GM19467 (cell line): ENCODE measurements around the gene SOX18.

ENCODE experiments used
- ATAC-seq: cut with Tn5 transposase; IDR thresholded peaks from one replicate; pipeline ENCODE4 v1.9.1; 2021; ENCODE audit warnings: mild to moderate bottlenecking, moderate library complexity; ENCODE audit not compliant: unreplicated experiment

SOX18 gene

DNA sequence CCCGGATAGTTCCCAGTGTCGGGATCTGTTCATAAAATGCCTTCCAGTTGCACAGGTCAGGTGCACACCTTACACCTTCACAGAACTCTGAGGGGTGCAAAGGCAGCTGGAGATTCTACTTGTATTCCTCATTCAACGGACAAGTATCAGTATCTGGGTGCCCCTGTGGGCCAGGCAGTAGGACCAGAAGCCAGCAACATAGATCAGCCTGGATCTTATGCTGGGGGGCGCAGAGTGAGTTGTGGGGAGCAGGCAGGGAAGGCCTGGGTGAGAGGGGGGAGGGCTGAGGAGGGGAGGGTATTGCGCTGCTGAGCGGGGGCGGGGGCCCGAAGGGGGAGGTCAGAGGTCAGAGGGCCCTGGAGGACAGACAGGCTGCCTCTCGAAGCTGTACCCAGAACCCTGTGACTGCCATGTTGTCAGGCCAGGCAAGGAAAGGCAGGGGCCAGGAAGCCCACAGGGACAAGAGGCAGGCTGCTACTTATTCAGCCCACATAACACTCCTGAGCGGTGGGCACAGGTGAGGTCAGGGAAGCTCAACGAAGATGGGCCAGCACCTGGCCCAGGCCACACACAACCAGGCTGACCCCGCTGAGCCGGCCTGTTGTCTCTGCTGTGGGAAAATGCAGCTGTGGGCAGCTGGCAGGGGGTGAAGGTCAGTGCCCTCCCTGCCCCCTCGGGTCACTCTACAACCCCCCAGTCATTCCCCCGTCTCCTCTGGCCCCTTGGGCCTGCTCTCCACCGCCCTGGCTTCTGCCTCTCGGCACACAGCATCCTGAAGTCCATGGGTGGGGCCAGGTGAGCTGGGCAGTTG is 31.6 kb upstream of the SOX18 start:
- no peak for ATAC-seq

DNA sequence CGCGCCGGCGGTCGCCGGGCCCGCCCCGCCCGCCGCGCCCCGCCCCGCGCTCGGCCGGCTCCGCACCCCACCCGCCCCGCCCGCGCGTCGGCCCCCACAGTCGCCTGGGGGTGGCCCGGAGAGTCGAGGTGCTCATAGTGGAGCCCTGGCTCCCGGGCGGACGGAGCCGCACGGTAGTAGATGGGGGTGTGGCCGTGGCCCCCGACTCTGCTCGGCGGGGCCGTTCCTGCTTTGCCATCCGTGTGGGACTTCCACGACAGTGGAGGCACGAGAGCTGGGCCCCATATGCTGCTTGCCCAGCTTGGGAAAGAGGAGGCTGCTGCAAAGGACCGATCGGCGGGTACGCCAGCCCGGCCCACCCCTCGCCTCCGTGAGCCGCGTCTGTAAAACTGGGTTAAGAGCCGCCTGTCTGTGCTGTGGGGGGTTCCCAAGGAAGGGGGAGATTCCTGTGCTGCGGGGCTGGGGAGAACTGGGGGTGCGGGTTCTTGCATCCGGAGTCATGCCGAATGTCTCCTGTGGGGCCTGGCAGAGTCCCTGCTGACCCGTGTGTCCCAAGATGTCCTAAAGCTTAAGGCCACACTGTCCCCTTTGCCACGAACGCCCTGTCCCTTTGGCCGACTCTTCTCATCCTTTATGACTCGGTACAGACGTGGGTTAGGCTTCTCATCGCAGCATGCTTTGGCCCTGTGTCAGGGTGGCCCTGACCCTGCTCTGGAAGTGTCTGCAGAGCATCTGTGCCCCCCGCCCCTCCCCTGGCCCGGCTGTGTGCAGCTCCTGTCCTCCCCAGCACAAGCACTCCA is 30.8 kb upstream of the SOX18 start, which contains the start of gene OPRL1:
Gene OPRL1 (plus strand): TSS at position 70 of the 800 bp plus-strand sequence. CDS start 12,639 bp downstream, outside the sequence.
- ATAC-seq = no peak

DNA sequence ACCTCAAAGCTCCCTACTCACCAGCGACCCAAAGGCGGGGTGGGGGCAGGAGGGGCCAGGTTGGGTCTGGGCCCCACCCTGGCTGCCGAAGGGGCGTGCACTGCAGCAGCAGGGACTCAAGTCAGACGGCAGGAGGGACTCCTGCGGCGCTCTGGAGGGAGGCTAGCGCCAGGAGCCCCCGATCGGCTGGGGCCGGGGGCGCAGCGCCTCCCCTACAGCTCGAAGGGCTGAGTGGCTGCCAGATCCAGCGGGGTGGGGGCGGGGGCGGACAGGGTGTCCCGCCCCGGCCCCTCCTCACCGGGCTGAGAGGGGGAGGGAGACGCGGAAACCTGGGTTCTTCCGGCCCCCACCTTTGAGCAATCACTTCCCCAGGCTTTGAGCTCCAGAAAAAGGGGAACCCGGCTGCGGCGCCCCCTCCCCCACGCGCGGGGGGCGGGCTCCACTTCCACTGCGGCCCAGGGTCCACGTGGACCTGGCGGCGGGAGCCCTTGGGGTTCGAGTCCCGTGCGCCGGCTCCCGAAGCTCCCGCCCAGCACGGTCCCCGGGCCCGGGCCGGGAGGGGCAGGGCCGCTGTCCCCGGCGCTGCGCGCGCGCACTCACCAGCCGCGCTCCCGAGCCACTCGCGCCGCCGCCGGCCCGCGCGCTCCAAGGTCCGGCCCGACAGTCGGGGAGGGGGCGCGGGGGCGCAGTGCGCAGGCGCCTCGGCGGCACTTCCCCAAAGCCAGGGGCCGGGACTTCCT is 30.0 kb upstream of the SOX18 start, which contains the start of gene RGS19:
Gene RGS19 (minus strand): TSS at position 246 of the 740 bp plus-strand sequence. CDS start 2,632 bp downstream, outside the sequence.
- peak; percentile 35 for ATAC-seq

DNA sequence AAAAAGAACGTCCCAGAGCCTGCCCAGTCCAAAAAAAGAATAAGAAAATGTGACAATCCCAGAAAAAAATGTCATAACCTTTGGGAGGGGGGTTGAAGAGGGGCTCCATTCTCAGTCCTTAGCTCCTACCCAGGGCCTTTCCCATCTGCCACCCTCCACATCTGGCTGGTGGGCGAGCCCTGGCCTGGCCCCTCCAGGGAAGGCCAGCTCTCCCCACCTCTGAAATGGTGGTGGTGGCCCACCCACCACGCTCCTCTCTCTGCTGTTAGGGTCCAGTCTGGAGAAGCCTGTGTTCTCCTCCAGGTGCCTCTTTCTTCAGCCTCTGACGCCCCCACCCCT is 29.5 kb upstream of the SOX18 start:
- ATAC-seq = no peak

DNA sequence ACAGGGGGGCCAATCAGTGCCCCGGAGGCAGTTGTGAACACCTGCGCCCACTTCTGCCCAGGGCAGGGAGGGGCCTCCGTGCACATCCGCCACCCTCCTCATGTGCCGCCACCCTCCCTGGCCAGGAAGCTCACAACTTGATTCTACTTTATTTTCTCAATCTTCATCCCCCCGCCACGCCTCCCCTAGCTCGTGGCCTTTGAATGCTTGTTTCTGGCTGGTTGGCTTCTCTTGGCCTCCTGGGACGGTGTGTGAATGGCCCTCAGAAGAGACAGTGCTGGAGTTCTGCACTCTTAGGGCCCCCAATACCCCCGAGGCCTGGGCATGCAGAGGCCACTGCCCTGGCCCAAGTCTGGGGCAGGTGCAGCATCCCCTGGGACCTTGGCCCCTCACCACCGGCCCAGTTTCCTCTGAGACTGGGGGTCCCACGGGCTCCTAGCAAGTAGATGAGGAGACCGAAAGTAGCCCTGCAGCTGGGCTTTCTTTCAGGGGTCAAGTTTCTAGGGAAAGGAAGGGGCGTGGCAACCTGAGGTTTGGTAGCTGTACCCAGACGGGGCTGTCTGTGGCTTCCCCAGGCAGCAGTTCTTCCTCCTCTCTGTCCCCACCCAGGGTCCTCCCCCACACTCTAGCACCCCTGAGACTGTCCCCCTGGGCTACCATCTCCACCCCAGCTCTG is 28.6 kb upstream of the SOX18 start:
- ATAC-seq = no peak

DNA sequence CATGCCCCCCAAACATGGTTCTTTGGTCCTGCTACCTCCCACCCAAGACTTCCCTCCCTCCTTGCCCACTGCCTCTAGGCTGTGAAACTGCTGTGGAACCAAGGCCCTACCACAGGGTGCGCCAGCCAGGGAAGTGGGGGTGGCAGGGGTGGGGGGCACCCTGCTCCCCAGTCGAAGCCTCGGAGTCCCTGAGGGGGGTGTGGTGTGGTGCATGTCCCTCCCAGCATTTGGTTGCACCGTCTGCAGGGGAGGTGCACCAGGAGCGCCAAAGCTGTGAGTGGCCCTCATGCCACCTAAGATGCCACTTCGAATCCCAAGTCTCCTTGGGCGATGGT is 28.1 kb upstream of the SOX18 start:
- ATAC-seq = no peak

DNA sequence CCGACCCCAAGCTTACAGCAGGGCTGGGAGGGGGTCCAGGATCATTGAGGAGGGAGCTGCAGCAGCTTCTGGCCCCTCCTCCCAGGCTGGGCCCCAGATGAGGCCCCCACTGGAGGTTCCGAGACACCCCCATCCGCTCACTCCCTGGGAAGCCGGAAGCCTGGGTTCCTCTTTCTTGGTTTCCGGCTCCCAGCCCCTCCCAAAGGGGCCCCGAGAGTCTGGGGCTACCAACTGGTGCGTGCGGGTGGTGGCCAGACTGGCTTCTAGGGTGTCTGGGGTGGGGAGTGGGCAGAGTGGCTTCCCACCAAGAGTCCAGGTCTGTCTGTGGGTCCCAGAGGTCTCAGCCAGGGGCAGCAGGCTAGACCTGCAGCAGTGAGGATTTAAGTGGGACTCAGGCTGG is 27.7 kb upstream of the SOX18 start:
- ATAC-seq = no peak

DNA sequence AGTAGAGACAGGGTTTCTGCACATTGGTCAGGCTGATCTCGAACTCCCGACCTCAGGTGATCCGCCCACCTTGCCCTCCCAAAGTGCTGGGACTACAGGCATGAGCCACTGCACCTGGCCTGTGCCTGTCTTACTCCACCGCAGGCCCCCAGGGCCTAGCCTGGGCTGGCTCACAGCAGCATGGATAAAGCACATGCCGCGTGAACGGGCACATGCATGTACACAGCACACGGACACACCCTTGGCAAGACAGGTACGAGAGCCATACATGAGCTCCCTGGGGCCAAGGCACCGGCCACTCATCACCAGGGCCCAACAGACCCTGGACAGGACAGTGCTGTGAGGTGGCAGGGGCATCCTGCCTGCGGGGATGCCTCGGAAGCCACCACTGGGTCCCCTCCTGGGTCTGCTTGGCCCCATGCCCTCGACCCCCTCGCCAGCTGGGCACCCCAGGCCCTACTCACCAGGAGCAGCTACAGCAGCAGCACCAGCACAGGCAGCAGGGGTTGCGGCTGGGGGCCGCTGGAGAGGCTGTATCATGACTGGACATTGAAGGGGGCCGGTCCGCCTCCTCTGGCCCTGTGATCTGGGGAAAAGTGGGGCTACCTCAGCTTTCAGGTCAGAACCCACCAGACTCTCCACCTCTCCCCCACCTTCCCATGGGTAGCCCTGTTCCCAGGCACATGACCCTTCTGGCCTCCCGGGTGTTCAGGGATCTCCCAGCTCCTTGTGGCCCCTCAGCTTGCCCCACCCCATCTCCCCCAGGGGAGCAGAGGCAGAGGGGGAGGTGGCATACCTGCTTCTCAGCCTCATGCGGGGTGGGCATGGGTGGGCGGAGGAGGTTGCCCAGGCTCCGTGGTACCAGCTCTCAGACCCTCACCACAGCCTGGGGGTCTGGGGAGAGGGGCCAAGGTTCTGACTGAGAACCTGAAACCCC is 26.9 kb upstream of the SOX18 start:
- ATAC-seq = no peak

DNA sequence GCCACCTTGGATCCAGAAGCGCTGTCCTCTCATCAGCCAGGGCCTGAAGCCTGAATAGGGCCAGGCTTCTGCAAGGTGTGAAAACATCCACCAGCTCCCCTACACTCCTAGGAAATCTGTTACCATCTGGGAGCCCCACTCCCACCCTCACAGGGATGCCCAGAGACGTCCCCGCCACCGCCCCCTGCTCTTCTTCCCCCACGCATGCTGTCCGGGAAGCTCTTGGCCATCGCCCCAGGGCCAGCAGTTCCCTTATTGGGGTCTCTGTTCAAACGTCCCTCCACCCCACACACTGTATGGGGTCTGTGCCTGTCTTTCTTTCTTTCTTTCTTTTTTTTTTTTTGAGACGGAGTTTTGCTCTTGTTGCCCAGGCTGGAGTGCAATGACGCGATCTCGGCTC is 26.1 kb upstream of the SOX18 start:
- ATAC-seq = no peak

DNA sequence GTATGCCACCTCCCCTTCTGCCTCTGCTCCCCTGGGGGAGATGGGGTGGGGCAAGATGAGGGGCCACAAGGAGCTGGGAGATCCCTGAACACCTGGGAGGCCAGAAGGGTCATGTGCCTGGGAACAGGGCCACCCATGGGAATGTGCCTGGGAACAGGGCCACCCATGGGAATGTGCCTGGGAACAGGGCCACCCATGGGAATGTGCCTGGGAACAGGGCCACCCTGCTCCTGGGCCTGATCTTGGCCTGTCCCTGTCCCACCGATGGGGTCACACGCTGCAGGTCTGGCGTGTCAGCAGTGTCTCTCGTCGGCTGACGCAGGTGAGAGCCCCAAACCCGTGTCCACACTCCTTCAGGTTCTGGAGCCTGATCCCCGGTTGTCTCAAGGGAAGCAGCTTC is 25.5 kb upstream of the SOX18 start:
- no peak for ATAC-seq

DNA sequence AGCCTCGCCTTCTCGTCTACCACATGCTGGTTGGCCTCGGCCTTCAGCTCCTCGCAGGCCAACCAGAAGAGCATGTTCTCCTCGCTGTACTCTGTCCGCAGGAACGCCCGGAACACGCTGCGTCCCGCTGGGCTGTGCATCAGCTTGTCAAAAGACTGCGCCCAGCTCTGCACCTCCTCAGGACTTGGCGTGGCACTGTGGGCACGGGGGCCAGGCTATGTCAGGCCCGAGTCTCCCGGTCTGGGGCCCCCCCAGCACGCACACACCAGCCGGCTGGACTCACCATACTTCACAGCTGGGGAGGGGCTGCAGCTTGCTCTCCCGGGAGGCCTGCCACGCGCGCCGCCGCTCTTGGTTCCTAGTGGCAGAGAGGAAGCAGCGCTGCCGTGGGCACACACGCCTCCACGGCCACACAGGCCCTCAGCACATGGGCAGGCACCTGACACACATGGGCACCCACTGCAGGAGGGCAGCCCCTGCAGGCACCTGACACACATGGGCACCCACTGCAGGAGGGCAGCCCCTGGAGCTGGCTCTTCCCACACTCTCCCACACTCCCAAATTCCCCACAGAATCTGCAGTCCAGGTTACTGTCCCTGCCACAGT is 24.8 kb upstream of the SOX18 start:
- ATAC-seq = no peak

DNA sequence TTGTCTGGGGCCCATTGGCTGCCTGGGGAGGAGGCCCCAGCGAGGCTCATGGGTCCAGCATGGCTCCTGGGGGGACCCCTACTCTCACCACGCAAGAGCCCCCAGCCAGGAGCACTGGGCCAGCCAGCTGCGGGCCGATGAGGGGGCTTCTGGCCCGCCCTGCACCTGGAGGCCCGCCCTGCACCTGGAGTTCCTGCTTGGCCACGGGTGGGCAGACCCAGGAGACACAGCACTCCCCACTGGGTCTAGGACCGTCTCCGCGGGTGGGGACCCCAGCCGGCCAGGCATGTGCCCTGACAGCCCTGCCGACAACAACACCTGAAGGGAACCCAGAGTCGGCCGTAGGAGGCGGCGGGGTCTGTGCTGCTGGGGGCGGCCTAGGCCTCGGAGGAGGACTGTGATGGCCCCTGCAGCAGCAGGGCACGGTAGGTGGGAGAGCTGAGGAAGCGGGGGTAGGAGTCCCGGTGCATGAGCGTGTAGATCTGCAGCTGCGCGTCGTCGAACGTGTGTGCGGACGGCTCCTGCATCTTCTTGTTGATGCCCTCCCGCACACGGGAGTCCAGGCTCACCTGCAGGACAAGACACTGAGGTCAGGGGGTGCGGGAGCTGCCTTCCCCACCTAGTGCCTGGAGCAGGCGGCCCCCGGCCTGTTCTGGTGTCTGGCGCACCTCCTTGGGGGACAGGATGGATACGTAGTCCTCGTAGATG is 24.2 kb upstream of the SOX18 start:
- ATAC-seq = no peak

DNA sequence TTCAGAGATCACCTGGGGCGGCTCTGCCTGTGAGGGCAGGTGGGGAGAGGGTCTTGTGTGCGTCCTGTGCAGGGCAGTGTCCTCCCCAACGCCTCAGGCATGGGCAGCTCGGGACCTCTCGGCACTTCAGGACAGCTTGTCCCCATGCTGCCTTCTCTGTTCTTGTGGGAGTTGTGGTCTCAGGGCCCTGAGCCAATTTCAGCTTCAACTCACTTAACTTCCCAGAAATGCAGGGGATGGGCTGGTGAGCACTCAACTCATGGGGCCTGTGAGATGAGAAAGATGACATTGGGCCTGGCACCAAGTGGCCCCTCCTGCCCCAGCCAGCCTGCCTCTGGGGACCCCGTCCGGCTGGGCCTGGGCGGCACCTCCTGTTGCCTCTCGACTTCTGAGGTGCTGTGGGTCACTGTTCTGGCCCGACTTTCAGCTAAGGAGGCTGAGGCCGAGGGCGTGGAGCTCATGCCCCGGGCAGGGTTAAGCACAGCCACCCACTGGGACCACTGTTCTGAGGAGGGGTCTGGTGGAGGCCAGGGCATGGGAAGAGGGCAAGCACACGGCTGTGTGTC is 23.1 kb upstream of the SOX18 start:
- ATAC-seq = no peak

DNA sequence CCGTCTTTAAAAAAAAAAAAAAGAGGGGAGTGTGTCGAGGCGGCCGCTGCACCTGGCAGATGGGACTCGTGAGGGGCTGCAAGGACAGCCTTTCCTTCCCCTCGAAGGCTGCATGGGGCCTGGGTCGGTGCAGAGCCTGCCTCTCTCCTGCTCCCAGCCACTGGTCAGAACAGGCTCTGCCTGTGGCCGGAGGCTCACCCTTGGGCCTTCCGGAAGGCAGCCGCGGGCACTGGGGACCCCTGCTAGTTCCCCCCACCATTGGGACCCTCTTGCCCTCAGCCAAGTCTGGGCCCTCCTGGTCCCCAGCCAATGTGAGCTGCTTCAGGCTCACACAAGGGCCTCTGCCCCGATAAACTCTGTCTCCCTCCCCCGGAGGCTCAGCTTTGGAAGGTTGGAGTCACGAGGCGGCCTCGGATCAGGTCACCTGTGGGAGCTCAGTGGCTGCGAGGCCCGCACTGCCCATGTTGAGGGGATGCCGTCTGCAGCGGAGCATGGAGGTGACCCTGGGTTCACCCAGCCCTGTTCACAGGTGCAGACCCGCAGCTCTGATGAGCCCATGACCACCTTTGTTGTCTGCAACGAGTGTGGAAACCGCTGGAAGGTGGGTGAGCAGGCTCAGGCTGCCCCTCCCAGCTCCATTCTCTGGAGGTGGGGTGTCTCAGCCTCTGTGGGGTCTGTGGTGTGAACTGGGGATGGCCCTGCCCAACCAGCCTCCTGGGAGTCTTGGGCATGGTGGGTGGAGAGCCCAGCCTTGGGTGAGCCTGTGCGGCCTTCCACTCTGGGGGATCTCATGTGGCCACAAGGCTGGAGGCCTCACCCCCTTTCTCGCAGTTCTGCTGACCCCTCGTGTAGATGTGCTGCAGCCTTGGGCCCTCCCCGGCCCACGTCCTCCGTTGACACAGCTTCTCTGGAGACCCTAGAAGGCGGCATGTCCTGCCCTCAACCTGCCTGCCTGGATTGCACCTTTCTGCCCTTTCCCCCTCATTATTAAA is 22.2 kb upstream of the SOX18 start:
- no peak for ATAC-seq

DNA sequence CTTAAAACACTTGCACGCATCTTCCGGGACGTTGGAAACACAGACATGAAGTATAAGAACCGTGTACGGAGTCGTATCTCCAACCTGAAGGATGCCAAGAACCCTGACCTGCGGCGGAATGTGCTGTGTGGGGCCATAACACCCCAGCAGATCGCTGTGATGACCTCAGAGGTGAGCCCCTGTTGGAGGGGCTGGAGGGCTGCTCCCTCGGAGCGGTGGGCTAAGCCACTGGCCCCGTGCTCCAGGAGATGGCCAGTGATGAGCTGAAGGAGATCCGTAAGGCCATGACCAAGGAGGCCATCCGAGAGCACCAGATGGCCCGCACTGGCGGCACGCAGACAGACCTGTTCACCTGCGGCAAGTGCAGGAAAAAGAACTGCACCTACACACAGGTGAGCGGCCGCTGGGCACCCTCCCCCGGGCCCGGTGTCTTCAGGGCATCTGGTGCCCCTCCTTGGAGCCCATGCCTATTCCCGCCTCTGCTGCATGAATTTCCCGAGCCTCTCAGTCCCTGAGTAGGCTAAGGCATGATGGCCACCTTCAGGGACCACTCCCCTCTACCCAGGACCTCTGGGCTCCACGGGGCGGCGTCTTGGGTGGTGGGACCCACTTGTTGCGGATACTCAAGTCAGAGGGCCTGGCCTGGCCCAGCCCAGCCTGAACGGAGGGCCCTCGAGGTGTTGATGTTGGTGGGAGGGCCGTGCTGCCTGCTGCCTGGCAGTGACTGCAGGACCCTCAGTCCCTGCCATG is 21.0 kb upstream of the SOX18 start:
- no peak for ATAC-seq

DNA sequence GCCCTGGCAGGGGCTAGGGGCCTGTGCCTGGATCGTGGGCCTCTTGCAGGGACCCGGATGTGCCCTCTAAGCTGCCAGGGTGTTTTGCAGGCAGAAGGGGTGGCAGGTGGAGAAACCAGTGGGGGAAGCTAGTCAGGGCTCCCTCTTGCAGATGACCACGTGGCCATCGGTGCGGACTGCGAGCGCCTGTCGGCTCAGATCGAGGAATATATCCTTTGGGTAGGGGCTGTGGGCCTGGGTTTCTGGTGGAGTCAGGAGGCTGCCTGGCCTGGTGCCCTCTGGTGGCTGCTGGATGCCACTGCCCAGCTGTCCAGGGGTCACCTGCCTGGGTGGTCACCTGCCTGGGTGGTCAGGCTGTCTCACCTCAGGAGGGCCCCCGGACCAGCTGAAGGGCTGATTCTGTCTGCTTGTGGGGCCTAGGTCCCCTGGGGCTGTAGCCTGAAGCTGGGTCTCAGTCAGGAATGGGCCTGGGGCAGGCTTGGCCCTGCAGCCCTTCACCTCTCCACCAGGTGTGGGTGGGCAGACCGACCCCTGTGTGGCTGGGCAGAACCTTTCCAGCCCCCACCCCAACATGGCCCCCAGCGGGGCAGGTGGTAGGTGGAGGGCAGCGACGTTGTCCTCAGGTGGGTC is 20.3 kb upstream of the SOX18 start:
- no peak for ATAC-seq
